ENCODE data around the gene KLF11.

- TF ChIP-seq CTCF (IDR thresholded peaks at IDR 0.05; ENCODE audit: low read length) (no peak), EZH2 (optimal IDR thresholded peaks at IDR 0.05; ENCODE audit: low read depth, low read length) (no peak), EZH2phosphoT487 (IDR thresholded peaks at IDR 0.05; ENCODE audit: low read length) (no peak)
These were observed 10.6 kb upstream of the KLF11 start for GRCh38 chr2:10032746-10033105.

Measured in MM.1S (cell line).